PC-9 (cell line): Measurements from ENCODE around the gene DUSP14. TPM values are rescaled to one million over a fixed set of nuclear protein-coding genes. Genes with fewer than 3 reads are reported as not detected.

ENCODE experiments used
- BruUV-seq: library from RNA; stranded (reverse); fragments of 400-500 nt; replicated peaks from 2 replicates; lab custom pipeline; 2021; lab: Mats Ljungman, UMichigan
- CTCF ChIA-PET: fragments of 300-600 bp; sonication (Branson Sonifier 250); formaldehyde crosslinking; loops from one replicate; lab custom pipeline; 2022; ENCODE audit warnings: antibody characterized with exemption; lab: Charles Lee
- POLR2A ChIA-PET: fragments of 300-600 bp; sonication (Branson Sonifier 250); formaldehyde crosslinking; loops from one replicate; lab custom pipeline; 2022; ENCODE audit warnings: antibody characterized with exemption; ENCODE audit not compliant: unreplicated experiment; lab: Charles Lee
- DNase-seq, 2 experiments: peaks; one replicate each; pipeline versions ENCODE4 v3.0.0 to v3.0.0-alpha.2; 2015 to 2022; ENCODE audit warnings: mixed read lengths in 1 of 2
- H2AFZ ChIP-seq: fragments of 200-600 bp; sonication (generic); 2 replicates; pipeline ENCODE4 v1.8.1; 2017; ENCODE audit warnings: antibody characterized with exemption
- H3F3A ChIP-seq: fragments of 200-600 bp; sonication (generic); 2 replicates; pipeline ENCODE4 v1.8.1; 2017; ENCODE audit warnings: antibody characterized with exemption, mild to moderate bottlenecking, low read depth; ENCODE audit not compliant: insufficient read depth
- H3K27ac ChIP-seq: fragments of 200-600 bp; sonication (generic); 2 replicates; pipeline ENCODE4 v1.6.1; 2016; ENCODE audit warnings: mixed run types
- H3K27me3 ChIP-seq: fragments of 200-600 bp; sonication (generic); 2 replicates; pipeline ENCODE4 v1.6.1; 2016; ENCODE audit warnings: low read depth, mixed run types; ENCODE audit not compliant: insufficient read depth
- H3K36me3 ChIP-seq: fragments of 200-600 bp; sonication (generic); 2 replicates; pipeline ENCODE4 v1.6.1; 2016; ENCODE audit warnings: low read depth, mixed run types
- H3K4me1 ChIP-seq: fragments of 200-600 bp; sonication (generic); replicated peaks from 2 replicates; pipeline ENCODE4 v1.6.1; 2016; ENCODE audit warnings: mixed run types; ENCODE audit not compliant: insufficient read depth
- H3K4me2 ChIP-seq: fragments of 200-600 bp; sonication (generic); 2 replicates; pipeline ENCODE4 v1.6.1; 2017; ENCODE audit warnings: mixed run types
- H3K4me3 ChIP-seq: fragments of 200-600 bp; sonication (generic); 2 replicates; pipeline ENCODE4 v1.6.1; 2016; ENCODE audit warnings: mixed run types
- H3K79me2 ChIP-seq: fragments of 200-600 bp; sonication (generic); 2 replicates; pipeline ENCODE4 v1.6.1; 2017; ENCODE audit warnings: low read depth, mixed run types
- H3K9me2 ChIP-seq: fragments of 200-600 bp; sonication (generic); 2 replicates; pipeline ENCODE4 v1.8.1; 2017; ENCODE audit warnings: mild to moderate bottlenecking; ENCODE audit not compliant: insufficient read depth
- H3K9me3 ChIP-seq: fragments of 200-600 bp; sonication (generic); 2 replicates; pipeline ENCODE4 v1.8.1; 2016; ENCODE audit warnings: low read depth; ENCODE audit not compliant: insufficient read depth
- H4K20me1 ChIP-seq: fragments of 200-600 bp; sonication (generic); 2 replicates; pipeline ENCODE4 v1.8.1; 2017; ENCODE audit not compliant: insufficient read depth
- CTCF ChIP-seq: fragments of 200-600 bp; sonication (generic); conservative IDR thresholded peaks from 2 replicates; pipeline ENCODE4 v1.6.1; 2017; ENCODE audit warnings: mixed run types, antibody characterized with exemption, mild to moderate bottlenecking, moderate library complexity
- EZH2 ChIP-seq: fragments of 200-600 bp; sonication (generic); IDR thresholded peaks from 2 replicates; pipeline ENCODE4 v1.8.0; 2017; ENCODE audit warnings: antibody characterized with exemption, low read depth
- intact Hi-C: fragments of 100-400 bp; cut with micrococcal nuclease; formaldehyde crosslinking; loops from one replicate; pipeline ENCODE4 v1.10.0; 2022; ENCODE audit not compliant: unreplicated experiment
- total RNA-seq: library from RNA; stranded (reverse); gene quantifications from 2 replicates; pipeline ENCODE4 v1.2.3, GENCODE V29; 2021

Gene DUSP14
- total RNA-seq, 1 experiment from 2014 or later, result 23.3 TPM

GRCh38 chr17:37458805-37459204 is 30.9 kb upstream of the DUSP14 start:
- no peaks in the 10 kb centered on the region for H3K79me2 ChIP-seq
- TF ChIP-seq EZH2 (no peak), CTCF (no peak)
- peak in 1 of 2 experiments; percentile 49 for DNase-seq
- CTCF ChIA-PET, result no interaction called here
- no peaks in the 10 kb centered on the region; the same call in 1 of the 2 replicates for H3F3A ChIP-seq
- intact Hi-C loops, result no loop called here
- no peaks in the 10 kb centered on the region for H3K4me1 ChIP-seq
- no peak overlapping the region for H2AFZ ChIP-seq
- no TSS peak for BruUV-seq
- H3K9me3 ChIP-seq, result no peaks in the 10 kb centered on the region
- H3K9me2 ChIP-seq, result no peaks in the 10 kb centered on the region
- H4K20me1 ChIP-seq, result no peaks in the 10 kb centered on the region
- H3K4me3 ChIP-seq, result no peak overlapping the region
- no peak overlapping the region for H3K4me2 ChIP-seq
- no peaks in the 10 kb centered on the region; the same call in 1 of the 2 replicates for H3K36me3 ChIP-seq
- POLR2A ChIA-PET, result interaction anchor here (0.6 kb wide), 1 partner anchor 8 kb away, joined by 3 read pairs; no protein-coding TSS in a partner anchor
- H3K27ac ChIP-seq, result no peak overlapping the region
- H3K27me3 ChIP-seq, result no peaks in the 10 kb centered on the region

GRCh38 chr17:37461668-37462067 is 28.0 kb upstream of the DUSP14 start:
- Histone ChIP-seq H3K4me3 (no peak overlapping the region), H3K9me3 (no peaks in the 10 kb centered on the region), H3F3A (peaks cover 12% of the 10 kb centered on the region), H3K36me3 (peaks cover 5% of the 10 kb centered on the region; the same call in 1 of the 2 replicates), H4K20me1 (no peaks in the 10 kb centered on the region), H3K4me2 (no peak overlapping the region), H3K79me2 (no peaks in the 10 kb centered on the region), H3K27me3 (no peaks in the 10 kb centered on the region), H3K4me1 (peaks cover 17% of the 10 kb centered on the region), H3K27ac (no peak overlapping the region), H3K9me2 (no peaks in the 10 kb centered on the region), H2AFZ (no peak overlapping the region)
- BruUV-seq, result no TSS peak
- POLR2A ChIA-PET, result no interaction called here
- TF ChIP-seq CTCF, result no peak
- TF ChIP-seq EZH2, result no peak
- CTCF ChIA-PET, result no interaction called here
- intact Hi-C loops, result no loop called here
- no peak for DNase-seq

- H3K27ac ChIP-seq, result no peak overlapping the region
- no peaks in the 10 kb centered on the region for H3K9me3 ChIP-seq
- no peaks in the 10 kb centered on the region for H3K79me2 ChIP-seq
- DNase-seq, result no peak
- peaks cover 22% of the 10 kb centered on the region for H3K4me1 ChIP-seq
- no peak overlapping the region for H3K4me3 ChIP-seq
- H2AFZ ChIP-seq, result no peak overlapping the region
- peaks cover 15% of the 10 kb centered on the region for H3F3A ChIP-seq
- TF ChIP-seq EZH2 (no peak), CTCF (no peak)
- no peak overlapping the region for H3K4me2 ChIP-seq
- H3K27me3 ChIP-seq, result no peaks in the 10 kb centered on the region
- ChIA-PET CTCF (no interaction called here), POLR2A (no interaction called here)
- H4K20me1 ChIP-seq, result no peaks in the 10 kb centered on the region
- H3K36me3 ChIP-seq, result peaks cover 5% of the 10 kb centered on the region; the same call in 1 of the 2 replicates
- intact Hi-C loops, result no loop called here
- H3K9me2 ChIP-seq, result no peaks in the 10 kb centered on the region
- BruUV-seq, result no TSS peak
These were observed 27.2 kb upstream of the DUSP14 start for GRCh38 chr17:37462492-37462891.
